GM21717 (cell line): ENCODE results near the gene P4HB.

Source experiments
- ATAC-seq: cut with Tn5 transposase; IDR thresholded peaks from one replicate; pipeline ENCODE4 v1.9.1; 2021; ENCODE audit warnings: mild to moderate bottlenecking, moderate library complexity; ENCODE audit not compliant: unreplicated experiment

Gene P4HB

DNA sequence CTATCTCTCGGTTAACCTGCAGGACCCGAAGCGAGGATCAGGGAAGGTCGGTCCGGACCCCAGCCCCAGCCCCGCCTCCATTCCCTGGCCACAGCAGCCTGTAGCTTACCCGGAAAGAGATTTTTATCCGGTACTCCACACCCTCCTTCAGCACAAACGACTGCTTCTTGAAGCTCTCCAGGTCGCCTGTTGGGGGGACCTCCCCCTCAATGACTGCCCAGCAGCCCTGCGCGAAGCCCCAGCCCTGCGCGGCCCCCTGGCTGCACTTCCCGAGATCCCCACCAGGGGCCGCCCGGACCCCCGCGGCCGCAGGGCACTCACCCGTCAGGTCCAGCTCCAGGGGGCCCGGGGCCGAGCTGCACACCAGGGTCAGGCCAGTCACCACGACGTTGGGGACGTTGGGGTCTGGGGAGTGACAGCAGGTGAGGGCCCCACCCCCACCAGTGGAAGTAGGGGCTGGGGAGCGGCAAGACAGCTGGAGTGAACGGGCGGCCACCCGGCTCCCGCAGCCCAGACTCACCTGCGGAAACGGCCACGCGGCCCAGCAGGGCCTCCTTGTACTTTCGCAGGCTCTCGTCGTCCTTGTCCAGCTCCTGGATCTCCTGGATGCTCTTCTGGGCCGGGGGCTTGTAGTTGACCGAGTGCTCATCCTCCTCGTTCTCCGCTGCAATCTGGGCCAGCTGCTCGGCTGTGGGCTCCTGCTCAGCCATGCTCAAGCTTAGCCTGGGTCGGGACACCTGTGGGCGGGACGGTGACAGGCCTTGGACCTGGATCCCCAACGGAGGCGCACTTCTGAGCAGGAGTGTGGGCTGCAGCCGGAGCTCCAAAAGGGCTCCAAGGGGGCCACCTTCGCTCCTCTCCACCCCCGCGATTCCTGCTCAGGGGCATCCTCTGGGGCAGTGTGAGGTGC, 9.1 kb upstream of the P4HB start:
- ATAC-seq = no peak

DNA sequence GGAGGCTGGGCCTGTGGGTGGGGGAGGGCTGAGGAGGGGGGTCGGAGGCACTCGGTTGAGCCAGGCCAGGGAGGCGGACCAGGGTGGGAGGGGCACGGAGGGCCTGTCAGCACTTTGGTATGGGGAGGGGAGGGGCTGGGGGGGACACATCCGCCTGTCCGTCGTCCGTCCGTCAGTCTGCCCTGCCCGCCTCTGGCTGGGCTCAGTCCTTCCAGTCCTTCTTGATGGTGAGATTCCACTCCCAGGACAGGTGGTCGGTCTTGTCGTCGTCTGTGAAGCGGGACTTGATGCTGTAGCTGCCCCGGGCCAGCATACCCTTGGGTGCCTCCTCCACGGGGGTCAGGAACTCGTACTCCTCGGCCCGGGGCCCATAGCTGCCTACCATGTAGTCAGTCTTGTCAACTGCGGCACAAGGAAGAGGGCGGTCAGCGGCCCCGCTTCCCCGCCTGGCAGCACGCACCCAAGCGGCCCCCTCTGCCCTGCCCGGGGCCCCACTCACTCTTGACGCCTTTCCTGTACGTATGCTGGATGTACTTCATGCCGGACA, 8.4 kb upstream of the P4HB start:
- no peak for ATAC-seq

DNA sequence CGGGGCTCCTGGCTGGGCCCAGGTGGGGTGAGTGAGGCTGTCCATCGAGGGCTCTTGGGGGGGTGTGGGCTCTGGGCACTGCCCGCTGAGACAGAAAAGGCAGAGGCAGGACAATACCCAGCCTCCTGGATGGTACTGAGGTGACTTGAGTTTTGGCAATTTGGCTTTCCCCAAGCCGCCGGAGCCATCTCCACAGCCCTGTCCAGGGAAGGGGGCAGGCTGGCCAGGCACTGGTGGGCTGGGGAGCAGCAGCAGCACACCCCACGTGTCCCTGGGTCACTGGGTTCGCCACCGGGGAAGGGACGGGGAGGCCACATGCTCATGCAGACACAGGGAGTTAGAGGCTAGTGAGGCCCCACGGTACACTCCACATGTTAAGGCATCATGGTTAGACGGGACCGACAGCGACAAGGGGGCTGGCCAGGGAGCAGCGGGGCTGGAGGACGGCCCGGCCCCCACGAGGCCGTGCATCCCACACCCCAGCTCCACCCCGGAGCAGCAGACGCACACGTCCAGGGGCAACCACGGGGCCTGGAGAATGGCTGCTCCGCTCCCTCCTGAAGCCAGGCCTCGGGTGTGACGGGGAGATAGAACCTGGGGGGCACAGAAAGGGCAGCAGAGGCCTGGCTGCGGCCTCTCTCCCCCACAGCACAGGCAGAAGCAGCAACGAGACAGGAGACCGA, 7.8 kb upstream of the P4HB start:
- no peak for ATAC-seq

DNA sequence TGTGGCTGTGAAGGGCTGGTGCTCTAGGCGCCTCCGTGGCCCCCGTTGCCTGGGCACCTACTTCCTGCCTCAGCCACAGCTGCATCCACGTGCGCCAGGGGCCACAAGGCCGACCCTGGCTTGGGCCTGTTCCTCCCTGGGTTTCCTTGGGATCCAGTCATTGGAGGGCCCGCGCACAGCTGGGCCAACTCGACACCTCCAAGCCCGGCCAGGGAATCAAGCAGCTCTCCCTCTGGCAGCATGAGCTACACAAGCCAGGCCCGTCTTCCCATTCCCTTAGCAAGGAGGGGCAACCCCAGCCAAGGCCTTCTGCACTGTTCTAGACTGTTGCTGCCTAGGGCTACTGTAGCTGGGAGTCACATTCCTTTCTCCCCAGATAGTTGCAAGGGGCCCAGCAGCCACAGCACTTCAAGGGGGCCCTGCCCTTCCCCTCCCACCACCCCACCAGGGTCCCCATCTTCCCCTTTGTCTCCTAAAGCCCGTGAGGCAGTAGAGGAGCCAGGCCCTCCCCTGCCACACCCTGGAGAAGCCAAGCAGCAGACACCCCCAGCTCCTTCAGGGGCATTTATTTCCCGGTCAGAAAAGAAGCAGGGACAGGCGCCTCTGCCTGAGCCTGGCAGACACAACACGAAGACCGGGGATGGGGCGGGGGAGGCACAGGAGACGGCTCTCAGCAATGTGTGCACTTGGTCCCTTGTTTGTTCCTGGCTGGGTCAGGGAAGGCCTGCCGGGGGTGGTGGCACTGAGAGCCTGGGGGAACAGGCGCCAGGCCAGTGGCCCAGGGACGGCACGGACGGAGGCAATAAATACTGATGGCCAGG, 7.0 kb upstream of the P4HB start:
- ATAC-seq = no peak

DNA sequence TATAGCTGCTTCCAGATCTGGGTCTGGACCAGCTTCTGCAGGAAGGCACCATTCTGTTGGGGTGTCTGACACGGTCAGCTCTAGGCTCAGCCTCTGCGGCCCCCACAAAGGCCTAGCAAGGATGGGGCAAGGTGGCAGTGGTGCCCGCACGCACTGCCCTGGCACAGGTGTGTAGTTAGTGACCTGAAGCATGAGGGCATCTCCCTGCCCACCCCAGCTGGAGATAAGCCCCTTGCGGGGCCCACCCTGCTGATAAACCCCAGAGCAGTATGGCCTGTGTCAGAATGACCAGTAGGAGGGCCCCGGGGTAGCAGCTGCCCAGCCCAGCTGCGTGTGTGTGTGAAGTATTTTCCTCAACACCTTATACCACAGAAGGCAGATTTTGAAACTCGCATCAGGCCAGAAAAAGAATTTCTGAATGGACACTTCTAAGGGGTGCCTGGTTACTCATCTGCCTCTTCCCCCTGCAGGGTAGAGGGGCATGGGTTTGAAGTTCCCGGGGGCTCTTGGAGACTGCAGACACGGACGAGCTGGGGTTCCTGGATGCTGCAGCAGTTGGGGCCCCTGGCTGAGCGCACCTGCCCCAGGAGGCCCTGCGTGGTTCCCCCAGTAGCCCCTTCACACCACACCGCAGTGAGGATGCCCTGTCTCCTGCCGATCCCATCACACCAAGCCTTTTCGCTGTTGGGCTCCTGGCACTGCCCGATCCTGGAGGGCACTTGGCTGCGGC, 6.3 kb upstream of the P4HB start:
- no peak for ATAC-seq

DNA sequence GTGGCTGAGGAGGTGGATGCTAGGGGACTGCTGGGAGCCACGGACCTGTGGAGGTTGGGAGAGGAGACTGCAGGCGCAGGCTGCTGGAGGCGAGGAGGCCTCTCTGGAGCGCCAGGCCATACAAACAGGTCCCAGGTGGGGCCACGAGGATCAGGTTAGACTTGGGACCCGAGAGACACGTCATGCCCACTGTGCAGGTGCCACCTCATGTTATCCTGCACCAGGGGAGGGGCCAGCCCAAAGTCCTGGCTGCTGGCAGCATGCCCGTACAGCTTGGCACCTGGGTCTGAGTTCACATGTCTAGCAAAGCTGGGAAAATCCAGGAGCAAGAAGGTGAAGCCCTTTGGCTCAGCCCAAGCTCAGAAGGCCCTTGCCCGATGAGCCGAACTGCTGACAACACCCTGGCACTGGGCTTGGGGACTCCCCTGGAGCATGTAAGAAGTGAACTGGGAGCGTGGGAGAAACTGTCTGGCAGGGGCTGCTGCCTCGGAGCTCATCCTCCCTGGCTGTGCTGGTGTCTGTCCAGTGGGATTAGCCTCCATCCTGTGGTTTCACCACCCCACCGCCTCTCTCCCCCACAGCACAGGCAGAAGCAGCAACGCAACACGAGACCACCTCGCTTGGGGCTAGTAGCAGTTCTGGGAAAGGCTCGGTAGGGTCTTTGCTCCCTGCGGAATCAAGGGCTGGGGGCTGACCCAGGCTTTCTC, 5.6 kb upstream of the P4HB start:
- no peak for ATAC-seq

DNA sequence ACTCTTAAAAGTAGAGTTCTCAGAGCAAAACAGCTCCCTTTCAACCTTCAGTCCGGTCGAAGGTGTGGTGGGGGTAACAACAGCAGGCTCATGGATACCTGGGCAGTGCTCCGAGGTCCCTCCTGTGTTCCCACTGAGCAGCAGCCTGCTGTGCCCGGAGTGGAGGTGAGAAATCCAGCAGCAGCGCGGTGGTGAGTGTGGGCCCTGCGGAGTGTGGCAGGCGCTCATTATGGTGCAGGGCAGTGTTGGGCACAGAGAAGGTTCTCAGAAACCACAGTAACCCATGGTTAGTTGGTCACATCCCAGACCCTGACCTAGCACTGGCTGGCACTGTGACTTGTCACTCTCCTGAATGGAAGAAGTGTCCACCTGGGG, 5.0 kb upstream of the P4HB start:
- no peak for ATAC-seq

DNA sequence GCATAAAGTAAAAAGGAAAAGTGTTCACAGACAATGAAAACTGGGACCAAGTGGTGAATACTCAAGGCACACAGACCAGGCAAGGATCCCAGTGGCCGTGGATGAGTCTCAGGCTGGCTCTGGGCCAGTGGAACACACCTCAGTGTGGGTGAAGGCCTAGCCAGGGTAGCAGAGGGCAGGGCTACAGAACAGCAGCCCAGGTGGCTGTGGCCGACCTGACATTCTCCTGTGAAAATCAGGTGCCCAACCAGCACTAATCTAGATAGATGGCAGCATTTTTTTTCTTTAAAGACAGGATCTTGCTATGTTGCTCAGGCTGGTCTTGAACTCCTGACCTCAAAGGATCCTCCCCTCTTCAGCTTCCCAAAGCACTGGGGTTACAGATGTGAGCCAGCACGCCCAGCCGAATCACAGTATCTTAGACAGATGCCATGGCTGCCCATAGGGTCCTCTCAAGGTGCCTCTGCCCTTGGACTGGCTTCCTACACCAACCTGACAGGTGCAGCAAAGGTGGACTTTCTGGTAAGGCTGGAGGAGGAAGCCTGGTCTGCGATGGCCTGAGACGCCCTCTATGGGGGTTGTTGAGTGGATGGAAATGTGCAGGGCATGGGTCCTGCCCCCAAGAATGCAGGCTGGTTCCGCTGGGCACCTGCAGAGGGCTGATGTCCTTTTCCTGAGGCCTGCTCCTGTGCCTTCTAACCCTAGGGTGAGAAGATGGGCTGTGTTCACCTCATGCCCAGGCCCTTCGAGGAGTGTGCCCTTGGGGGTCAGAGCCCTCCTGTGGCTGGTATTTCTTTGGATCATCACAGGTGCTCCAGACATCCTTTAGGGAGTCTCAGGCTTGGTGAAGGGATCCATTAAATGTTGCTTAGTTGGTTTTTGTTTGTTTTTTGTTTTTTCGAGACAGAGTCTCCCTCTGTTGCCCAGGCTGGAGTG, 3.8 kb upstream of the P4HB start:
- no peak for ATAC-seq

DNA sequence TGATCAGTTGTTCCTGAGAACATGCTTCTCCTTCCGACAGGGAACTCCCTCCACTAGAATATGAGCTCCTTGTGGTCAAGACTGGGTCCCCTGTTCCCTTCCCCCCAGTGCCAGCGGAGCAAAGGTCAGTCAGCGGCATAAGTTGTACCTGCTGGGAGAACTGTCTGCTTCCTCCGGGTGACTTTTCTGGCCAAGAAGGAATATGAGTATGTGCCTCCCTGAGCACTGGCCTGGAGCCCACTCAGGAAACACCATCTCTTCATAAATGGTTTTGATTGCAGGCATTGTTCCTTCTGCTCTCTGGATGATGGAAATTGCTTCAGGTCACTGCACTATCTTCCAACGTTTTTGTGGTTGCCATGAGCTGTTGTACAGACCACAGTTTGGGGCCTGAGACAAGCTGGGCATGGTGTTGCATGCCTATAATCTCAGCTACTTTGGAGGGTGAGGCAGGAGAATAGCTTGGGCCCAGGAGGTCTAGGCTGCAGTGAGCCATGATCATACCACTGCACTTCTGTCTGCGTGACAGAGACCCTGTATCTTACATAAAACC, 2.9 kb upstream of the P4HB start:
- no peak for ATAC-seq

DNA sequence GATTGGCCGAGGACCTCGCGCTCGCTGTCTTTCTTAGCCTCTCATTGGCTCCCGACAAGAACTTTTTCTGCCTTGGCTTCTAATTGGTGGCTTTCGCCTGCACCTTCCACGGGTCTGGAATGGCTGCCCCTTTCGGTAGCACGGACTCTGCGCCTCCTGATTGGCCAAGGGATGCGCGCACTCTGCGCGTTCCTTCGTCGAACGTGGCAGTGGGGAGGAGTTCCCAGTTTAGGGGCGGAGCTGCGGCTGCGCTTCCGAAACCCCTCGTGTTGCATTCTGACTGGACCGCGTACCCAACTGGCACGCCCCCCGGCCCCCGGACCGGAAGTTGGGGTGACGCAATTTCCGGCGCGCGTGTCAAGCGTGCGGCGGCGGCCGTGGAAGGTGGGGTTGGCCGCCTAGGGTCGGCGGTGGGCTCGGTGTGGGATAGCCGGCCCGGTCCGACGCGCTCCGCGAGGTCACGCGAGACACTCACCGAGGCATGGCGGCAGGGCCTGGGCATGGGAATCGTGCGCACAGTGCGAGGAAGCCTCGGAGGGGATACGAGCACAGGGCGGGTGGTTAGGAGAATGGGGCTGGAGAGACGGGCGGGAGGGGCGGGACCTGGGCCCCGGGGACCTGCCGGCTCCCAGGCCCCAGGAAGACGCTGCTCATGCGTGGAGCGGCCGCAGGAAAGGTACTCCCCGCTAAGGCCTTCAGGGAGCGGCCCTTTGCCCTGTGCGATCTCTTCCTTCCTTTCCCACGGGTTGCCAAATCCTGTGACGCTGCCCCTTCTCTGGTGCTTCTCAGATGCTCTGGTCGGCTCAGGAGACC, 627 bp upstream of the P4HB start:
- peak; percentile 71 for ATAC-seq

DNA sequence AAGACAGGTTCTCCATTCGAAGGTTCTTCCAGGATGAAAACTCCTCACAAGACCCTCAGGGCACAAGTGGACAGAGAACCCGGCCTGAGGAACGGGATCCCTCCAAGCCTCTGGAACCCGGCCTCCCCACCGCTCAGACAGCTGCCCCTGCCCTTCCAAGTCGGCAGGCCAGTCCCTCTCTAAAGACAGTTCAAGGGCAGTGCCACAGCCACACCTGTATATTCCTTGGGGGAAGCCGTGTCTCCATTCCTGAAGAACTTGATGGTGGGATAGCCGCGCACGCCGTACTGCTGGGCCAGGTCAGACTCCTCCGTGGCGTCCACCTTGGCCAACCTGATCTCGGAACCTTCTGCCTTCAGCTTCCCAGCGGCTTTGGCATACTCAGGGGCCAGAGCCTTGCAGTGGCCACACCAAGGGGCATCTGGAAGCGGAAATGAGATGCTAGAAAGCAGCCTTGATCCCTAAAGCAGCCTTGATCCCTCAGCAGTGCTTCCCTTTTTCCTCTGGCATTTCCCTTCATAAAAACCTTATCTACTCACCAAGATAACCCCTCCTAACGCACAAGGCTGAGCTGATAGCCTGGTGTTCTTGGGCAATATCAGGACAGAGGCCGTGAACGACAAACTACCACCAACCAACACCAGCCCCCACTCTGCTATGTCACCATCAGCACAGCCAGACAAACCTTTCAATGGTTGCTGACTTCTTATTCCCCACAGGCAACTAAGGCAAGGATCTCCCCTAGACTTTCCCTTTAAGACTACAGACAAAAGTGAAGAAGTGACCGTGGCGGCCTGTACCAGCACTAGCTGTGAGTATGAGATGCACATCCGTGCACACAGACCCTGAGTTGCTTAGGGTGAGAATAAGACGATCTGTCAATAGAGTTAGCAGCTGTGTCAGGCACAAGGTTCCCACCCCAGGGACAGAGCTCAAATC, 1.1 kb downstream of the P4HB start:
- ATAC-seq = no peak

DNA sequence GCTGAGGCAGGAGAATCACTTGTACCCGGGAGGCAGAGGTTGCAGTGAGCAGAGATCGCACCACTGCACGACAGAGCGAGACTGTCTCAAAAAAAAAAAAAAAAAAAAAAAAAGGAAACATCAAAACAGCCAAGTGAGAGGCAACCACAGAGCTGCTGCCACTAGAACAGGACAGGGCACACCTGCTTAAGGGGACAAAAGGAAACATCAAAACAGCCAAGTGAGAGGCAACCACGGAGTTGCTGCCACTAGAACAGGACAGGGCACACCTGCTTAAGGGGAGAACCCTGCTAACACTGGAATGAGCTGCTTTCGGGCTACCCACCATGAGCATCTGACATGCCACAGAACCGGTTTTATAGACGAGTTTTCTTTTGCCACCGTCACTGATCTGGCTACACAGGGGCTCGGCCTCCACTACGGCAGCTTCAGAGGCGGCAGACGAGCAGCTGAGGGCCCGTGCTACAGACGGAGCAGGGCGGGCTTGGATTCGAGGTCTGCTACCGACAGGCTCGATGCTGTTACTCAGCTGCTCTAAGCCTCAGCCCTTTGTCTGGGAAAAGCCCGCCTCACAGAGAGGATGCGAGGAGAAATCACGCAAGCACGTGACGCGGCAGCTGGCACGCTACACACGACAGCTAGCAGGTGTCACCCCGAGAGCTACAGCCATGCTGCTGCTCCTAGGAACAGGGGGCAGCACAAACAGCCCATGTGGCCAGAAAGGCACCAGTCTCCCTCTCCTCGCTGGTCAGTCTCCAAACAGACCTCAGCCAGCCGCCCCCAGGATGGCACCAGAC, 2.0 kb downstream of the P4HB start:
- no peak for ATAC-seq

DNA sequence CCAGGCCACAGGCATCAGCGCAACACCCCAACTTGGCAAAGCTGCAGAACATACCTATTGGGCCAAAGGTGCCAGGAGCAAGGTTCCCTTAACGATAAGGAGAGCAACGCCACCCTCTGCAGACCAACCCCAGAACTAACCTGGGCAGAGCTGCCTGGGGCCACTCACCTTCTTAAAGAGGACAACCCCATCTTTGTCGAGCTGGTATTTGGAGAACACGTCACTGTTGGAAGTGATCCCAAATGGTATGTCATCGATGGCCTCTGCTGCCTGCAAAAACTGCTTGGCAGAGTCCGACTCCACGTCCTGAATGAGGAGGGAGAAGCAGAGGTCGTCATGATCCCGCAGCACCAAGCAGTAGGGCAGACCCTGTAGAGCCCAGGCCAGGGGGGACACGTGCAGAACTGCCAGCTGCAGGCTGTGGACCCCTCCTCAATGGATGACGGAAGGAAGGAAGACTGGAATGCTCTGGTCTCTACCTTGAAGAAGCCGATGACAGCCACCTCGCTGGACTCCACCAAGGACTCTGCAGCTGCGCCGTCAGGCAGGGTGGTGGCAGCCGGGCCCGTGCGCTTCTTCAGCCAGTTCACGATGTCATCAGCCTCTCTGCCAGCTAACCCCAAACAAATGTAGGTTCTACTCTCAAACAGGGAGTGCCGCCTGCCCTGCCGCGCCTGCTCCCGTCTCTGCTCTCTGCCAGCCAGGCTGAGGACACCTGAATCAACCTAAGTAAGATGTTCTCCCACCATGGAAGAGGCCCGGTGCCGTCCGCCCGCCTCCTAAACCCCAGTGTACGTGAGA, 5.2 kb downstream of the P4HB start:
- ATAC-seq = no peak

DNA sequence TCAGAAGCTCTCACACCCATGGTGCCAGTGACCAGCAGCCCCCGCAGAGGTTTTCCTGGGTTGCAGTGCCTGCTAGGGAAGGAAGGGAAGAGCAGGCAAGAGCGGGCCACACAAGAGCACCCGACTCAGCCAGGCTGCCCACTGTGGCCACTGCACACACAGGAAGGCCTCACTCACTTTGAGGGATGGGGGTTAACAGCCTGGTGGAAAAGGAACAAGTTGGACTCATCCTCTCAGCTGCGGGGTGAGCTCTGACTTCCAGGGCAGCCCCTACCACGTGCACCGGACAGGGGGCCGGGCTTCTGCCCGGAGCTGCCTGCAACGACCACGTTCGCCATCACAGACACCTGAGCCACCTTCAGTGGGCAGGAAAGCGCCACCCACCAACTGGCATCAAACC, 8.1 kb downstream of the P4HB start:
- no peak for ATAC-seq

DNA sequence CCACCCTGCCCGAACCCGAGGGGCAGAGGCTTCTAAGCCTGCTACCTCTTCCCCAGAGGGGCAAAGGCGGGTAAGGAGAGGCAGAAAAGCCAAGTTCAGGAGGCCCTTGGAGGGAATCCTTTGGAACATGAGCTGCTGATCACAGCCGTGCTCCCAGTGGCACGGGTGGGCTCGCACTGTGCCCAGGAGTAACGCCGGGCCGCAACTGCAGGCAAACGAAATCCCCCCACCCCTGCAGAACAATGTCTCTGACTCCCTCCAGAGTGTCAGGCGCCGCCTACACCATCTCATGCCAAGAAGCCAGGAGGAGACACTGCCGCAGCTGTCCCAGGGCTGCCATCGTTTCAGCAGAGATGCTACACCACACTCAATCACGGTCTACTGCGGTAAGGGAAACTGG, 8.9 kb downstream of the P4HB start:
- ATAC-seq = no peak
